HG02763 (cell line): ENCODE measurements around the gene PTPRN.
A peak's percentile ranks its signal among the peaks of the same experiment; 100 is the strongest.
"Not testable (repeated sequence)": the region's sequence is repeated elsewhere in the genome, so short reads cannot be mapped to it uniquely, and the experiment has no call there.

Experiments used
- ATAC-seq: cut with Tn5 transposase; IDR thresholded peaks from one replicate; pipeline ENCODE4 v1.9.1; 2021; ENCODE audit warnings: mild to moderate bottlenecking, moderate library complexity; ENCODE audit not compliant: unreplicated experiment

The PTPRN gene

DNA sequence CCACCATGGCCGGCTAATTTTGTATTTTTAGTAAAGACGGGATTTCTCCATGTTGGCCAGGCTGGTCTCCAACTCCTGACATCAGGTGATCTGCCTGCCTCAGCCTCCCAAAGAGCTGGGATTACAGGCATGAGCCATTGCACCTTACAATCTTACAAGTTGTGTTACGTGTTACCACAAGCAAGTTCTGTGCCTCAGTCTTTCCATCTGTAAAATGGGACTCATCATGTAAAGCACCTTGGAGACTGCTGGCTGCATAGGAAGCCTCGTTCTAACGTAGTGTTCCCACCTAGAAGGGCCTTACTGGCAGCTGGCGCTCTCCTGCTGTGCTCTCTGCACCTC is 20.0 kb downstream of the PTPRN start:
- ATAC-seq: no peak

DNA sequence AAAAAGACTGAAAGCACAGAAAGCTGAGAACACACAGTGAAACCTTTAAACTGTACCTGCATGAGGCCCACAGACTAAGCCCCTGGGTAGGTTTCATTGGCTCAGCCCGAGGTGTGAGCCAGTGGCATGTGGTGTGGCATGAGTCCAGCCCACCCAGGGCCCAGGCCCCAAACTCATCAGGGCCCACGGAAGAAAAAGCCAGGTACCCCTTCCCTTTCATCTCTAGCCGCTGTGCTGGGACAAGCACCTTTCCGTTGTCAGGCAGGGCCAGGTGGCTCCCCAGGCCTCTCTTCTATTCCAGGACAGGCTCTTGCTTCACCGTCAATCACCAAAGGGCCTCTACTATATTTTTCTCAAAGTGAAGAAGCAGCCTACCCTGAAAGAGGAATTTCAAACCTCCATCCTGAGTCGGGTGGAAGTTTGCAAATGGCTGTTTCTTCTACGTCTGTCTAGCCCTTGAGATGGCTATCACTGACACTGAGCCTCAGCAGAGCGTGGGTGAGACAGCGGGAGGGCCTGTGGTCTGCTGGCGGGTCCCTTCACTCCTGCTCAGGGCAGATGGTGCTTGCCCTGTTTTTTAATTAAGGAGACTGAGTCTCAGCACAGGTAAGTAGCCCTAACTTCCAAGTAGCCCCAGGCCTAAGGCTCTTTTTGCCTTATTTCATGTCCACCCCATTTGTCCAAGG is 21.5 kb downstream of the PTPRN start:
- no peak for ATAC-seq

DNA sequence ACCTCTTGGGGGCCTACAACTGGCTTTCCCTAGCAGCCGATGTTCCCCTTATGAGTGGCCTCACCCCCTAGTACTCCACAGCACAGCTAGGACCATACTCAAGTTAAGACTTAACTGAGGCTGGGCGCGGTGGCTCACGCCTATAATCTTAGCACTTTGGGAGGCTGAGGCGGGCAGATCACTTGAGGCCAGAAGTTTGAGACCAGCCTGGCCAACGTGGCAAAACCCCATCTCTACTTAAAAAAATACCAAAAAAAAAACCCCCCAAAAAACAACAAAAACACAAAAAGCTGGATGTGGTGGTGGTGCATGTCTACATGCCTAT is 22.1 kb downstream of the PTPRN start:
- ATAC-seq: not testable (repeated sequence)

DNA sequence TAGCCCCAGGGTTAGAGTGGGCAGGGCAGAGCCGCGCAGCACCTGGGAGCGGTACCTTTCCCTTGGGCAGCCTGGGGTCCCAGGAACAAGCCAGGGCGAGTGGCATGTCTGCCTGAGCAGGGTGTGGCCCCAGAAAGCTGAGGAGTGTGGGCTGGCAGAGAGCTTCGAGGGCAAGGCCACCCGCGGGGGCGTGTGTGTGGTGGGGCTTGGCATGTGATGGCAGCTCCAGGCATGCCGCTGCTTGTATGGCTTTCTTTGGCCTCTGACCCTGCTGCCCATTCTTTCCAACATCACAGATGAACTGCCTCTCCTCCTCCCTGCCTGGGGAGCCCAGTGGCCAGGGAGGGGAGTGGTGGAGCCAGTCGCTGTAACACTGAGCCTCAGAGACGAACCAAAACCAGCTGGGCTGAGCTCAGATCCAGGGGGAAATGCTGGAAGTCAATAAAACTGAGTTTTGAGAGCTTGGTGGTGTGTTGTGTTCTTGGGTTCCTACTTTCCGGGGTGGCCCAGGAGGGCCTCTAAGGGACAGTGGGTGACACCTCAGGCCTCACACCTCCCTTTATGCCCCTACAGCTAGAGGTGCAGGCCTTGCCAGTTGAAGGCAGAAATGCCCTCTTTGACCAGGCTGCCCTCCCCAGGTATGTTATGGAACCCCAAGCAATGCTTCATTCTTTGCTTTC is 22.6 kb downstream of the PTPRN start:
- ATAC-seq: no peak

DNA sequence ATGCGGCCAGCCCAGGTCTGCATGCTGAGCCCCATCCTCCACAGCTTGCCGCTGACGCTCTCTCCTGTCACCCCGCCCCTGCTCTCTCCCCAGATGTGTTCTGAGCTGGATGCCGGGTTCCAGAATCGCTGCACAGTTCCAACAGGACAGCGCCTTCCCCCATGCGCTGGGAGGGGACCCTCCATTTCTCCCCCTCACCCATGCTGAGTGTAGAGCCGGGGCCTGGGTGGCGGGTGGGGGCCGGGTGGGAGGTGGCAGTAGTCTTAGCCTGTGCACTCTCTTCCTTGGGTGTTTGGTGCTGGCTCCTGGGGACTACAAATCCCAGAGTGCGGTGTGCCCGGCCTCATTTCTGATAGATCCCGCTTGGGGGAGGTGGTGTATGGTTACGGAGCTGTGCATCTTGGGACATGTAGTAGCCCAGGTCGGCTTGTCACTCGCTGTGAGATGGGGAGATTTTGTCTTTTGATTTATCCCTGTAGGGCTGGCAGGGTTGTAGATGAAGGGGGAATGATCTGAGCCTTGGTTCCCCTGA is 23.2 kb downstream of the PTPRN start:
- no peak for ATAC-seq

DNA sequence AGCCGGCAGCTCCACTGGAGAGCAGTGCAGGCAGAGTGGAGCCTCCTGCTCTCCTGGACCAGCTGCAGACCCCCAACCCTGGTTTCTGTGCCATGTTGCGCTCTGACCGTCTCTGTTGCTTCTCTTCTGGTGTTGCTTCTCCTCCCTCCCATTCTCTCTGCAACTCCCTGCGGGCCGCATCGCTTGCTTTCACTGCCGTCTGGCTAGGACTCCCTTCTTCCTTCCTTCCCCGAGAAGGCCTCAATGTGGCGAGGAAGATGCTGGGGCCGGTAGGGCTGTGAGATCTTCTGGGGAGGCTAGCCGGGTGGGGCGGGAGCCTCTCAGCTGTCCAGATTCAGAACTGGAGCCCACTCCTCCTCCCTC is 23.8 kb downstream of the PTPRN start:
- no peak for ATAC-seq

DNA sequence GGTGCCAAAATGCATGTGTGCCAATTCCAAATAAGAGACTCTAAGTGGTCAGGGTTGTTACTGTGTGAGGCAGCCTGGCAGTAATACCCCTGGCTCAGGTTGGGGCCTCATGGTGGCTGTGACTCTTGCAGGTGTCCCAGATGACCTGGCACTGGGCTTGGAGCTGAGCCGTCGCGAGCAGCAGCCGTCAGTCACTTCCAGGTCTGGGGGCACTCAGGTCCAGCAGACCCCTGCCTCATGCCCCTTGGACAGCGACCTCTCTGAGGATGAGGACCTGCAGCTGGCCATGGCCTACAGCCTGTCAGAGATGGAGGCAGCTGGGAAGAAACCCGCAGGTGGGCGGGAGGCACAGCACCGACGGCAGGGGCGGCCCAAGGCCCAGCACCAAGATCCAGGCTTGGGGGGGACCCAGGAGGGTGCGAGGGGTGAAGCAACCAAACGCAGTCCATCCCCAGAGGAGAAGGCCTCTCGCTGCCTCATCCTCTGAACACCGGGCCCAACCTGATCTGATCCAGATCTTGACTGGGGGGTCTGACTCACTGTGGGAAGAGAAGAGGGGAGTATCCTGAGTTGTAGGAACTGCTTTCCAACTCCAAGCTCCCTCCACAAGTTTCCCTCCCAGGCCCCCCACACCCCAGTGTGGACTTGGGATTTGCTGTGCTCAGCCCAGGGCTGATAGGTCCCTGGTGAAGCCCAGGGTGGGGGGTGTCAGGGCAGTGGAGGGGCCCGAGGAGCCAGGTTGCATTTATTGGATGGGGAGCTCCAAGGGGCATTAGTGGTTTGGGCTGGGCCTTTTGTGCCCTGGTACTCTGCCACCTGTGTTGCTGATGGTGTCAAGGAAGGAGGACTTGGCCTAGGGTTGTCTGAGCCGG is 24.5 kb downstream of the PTPRN start:
- no peak for ATAC-seq

DNA sequence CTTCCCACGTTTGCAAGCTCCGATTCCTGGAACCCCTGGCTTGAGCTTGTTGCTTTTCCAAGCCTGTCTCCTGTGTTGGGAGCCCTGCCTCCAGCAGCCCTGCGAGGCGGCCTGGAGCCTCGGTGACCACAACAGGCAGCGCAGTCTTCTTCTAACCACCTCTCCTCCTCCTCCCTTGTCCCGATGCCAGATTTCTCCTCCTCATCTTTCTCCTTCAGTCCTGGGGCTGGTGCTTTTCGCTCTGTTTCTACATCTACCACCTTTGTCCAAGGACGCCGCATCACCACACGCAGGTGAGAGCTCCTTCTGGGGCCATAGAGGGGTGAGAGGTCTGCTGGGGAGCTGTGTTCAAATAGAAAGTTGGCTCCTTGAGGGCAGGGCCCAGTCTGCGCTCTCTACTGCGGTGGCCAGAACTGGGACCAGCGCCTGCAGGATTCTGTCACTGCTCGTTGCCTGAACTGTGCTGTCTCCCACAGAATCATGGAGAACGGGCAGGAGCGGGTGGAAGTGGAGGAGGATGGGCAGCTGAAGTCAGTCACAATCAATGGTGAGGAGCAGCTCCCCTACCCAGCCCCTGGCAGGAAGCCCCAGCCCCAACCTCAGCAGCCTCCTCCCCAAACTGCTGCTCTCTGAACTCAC is 26.1 kb downstream of the PTPRN start:
- no peak for ATAC-seq

DNA sequence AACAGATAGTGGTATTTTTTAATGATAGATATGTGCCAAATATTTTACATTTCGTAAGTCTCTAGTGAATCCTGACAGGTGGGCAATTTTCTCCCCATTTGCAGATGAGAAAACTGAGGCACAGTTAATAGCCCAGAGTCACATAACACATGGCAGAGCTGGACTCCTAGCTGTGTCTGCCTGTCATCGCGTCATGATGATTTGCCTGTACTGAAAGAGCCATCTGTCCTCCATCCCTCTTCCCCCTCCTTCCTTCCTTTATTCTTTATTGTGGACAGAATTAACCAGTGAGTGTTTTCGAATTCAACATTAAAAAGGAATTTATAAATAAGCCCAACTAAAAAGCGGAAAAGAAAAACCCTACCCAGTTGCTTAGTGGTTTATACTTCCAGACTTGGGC is 26.8 kb downstream of the PTPRN start:
- no peak for ATAC-seq

DNA sequence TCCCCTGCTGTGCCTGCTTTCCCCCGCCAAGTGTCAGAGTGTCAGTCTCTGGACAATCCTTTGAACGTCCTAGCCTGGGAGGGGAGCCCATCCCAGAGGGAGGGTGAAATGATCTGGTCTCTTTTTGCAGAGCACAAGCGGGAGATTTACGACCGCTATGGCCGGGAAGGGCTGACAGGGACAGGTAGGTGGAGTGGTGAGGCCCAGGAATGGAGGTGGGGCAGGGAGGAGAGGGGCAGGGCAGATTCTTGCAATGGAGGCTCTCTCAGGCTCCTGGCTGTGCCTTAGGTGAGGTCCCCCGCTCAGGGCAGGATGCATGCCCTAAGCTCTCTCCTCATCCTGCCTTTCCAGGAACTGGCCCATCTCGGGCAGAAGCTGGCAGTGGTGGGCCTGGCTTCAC is 27.6 kb downstream of the PTPRN start:
- ATAC-seq: no peak

DNA sequence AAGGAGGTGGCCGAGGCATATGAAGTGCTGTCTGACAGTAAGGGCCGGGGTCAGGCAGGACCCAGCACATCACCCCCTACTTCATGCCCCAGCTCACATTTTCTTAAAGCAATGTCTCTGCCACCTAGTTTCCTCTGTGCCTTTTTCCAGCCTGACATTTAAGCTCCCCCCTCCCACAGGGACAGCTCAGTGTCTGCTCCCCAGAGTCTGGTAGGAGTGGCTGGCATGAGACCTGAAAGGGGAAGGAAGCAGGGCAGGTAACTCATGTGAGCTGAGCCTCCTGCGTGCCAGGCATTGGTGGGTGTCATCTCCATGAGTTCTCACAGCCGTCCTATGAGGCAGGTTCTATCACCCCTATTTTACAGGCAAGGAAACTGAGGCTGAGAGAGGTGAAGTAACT is 28.6 kb downstream of the PTPRN start:
- ATAC-seq: no peak

DNA sequence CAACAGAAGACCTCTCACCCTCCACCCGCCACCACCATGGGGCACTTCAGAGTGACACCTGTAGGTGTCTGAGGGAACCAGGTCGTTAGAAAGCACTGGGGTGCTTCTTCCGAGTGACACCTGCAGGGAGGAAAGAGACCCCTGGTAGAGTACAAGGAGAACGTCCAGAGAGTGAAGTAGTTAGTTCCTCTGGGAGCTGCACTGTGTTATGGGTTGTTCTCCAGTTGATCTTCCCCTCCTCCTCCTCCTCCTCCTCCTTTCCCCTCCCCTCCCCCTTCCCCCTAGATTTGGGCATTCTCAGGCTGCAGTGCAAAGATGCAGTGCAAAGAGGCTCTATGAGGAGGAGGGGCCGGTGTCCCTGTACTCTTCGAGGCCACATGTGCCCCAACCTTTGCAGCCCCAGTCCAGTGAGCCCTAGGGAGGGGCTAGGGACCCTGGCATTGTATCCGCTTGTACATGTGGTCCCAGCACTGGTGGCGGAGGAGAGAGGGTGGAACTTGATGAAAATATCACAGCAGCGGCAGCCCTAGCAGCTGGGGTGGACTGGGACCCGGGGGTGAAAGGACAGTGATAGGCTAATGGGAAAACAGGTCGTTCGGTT is 29.2 kb downstream of the PTPRN start:
- ATAC-seq: no peak

DNA sequence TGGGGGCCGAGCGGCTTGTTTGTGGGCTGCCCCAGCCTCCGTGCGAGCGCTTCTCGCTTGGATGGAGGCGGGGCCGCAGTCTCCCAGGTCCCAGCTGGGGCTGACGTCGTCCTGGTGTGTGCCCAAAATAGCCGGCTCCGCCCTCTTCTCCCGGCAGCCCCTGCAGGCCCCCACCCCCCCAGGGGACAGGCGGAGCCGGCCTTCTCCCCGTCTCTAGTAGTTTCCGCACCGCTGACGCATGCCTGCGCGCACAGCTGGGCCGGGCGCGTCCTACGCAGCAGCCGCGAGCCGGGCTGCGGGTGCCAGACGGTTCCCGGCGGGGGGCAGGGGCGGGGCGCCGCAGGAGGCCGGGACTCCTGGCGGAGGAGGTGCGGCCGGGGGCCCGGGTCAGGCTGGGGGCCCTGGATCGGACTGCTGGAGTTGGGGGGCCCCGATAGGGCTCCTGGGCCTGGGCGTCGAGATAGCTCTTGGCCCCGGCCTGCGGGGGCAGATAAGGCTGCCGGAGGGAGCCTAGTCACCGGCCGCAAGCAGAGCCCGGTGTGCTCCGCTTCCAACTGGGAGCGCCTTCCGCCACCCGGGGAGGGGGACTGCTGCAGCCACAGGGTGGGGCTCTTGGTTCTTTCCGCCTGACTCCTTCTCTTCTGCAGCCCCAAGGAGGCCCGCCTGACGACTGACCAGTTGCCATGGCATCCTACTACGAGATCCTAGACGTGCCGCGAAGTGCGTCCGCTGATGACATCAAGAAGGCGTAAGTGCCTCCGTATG is 29.9 kb downstream of the PTPRN start, which contains the start of gene DNAJB2:
Gene DNAJB2, plus strand, starts transcription at position 216 of the 765 bp plus-strand sequence. Its CDS starts 468 bp downstream, at position 684.
- ATAC-seq: peak; percentile 90

DNA sequence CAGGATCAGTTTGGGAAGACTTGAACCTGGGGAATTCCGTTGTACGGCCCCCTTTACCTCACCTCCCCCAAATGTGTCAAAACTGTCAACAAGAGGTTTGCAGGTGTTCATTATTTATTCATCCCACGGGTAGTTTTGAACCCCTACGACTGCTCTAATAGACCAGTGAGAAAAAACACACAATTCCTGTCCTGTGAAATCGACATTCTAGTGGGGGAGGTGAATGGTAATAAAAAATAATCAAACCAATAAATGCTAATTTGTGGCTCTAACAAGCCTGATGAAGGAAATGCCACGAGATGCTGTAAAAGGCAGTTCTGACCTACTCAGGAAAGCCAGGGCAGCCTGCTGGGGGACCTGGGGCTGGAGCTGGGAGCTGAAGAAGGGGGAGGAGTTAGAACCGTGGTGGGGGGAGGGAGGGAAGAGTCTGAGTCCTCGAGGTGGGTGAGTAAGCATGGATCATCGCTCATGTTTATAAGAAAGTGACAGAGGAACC is 30.5 kb downstream of the PTPRN start:
- no peak for ATAC-seq

DNA sequence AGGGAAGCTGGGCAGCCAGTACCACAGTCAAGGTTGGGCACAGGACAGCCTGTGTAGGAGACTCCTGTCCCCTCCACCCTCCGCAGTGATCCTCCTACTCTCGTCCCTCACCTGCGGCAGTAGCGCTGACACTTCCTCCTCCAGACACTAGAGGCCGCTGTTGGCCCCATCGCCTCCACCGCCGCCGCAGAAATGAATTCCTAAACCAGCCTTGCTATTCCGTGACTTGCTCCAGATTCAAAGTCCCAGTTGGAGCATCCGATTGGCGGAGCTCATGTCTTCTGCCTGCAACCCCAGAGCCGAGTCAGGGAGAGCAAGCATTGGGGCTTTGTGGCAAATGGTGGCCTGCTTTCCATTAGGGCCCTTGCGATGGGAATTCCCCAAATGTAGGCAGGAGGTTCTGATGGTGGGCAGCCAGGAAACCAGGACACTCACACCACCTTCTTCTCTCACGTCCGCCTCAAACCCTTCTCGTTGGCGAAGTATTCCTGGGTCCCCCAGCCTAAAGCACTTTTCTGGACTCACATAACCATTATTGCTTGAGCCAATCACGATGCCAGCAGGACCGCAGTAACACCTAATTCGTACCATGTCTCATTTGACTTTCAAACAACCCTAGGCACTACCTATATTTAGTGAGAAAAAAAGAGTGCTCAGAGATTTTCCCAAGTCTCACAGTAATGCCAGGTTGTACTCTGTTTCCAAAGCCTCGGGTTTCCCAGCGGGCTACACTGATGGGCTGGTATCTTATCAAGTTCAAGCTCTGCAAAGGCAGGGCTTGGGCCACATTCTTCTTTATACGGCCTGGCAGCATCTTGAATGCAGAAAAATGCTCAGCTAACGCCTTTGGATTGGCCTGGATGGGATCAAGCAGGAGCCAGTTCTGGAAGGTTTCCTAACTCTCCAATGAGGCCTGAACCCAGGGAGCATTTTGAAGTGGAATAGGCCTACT is 31.2 kb downstream of the PTPRN start:
- ATAC-seq: no peak

DNA sequence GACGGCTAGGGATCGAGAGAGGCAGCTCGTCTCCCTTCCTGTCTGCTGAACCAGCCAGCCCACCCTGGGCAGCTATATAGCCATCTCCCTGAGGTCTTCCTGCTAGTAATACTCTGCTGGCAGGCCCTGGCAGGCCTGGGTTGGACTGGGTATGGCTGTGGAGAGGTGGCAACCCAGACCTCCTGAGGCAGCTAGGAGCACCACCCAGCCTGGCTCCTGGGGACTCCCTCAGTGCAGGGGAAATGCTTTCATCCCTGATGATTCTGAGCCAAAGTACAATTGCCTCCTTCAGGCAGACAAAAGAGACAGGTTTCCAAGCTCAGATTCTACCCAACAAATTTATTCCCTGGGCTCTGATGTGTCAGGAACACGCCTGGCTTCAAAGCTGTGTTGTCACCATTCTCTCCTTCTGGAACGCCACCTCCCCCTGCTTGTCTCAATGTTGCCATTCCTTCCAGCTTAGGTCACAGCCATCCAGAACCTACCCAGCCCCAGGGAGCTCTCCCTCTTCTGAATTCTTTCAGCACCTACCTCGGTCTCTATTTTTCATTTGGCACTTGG is 34.8 kb downstream of the PTPRN start:
- ATAC-seq: no peak

DNA sequence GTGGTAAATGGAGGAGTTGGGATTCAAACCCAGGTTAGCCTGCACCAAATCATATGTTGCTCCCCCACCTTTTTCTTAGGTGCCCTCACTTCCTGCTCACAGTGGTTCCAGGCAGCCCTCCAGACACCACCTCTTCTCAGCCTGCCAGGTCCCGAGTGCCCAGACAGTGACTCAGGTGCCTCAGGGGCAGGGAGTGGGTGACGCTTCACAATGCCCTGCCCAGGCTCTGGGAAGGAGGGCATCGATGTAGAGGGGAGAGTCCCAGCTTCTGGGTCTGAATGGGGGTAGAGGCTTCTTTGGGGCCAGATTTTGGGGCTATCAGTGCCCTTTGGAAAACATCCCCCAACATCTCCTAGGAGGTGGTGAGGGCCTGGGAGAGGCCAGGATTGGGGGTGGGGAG is 35.3 kb downstream of the PTPRN start:
- ATAC-seq: no peak

DNA sequence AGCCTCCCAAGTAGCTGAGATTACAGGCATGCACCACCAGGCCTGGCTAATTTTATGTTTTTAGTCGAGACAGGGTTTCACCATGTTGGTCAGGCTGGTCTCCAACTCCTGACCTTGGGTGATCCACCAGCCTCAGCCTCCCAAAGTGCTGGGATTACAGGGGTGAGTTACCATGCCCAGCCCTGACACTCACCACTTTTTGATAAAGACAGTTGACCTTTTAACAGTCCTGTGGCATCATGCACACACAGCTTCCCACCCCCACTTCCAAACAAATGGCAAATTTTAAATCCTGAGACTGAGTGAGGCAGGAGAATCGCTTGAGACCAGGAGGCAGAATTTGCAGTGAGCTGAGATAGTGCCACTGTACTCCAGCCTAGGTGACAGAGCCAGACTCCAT is 36.2 kb downstream of the PTPRN start:
- no peak for ATAC-seq

DNA sequence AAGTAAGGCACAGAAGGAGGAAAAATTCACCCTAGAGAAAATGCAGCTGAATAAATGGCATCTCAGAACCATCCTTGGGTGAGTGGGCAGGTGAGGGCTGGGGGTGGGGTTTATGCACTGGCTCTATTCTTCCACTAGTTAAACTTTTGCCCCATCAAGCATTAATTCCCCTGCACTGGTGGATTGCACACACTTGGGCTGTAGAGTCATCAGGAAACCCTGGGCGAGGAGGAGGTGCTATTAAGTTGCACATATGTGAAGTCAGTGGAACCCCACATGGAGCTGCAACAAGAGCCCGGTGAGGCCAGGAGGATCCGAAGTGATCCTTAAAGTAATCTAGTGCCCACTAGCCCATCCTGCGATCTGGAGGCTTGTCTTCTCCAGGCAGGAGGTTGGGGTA is 36.8 kb downstream of the PTPRN start:
- ATAC-seq: no peak
